Left lung (tissue), 10 donors: ENCODE data around the gene GRAP2. TPM values are rescaled to one million over a fixed set of nuclear protein-coding genes. Genes with fewer than 3 reads are reported as not detected.
"Not testable (repeated sequence)": the region's sequence is repeated elsewhere in the genome, so short reads cannot be mapped to it uniquely, and the experiment has no call there.

Experiments used
- ATAC-seq: fragments of 200-7000 bp; cut with Tn5 transposase; one replicate; pipeline ENCODE4 v1.9.1; 2020; ENCODE audit warnings: moderate library complexity
- DNase-seq, 4 donors: peaks; one replicate each; pipeline ENCODE4 v3.0.0-alpha.2; 2013 to 2020
- H3K27ac ChIP-seq, 2 donors: fragments of 200-600 bp; sonication (generic) in 1 of 2; one replicate each; pipeline versions ENCODE4 v1.5.0 to v1.8.0; 2020 to 2021
- H3K27me3 ChIP-seq, 2 donors: fragments of 200-600 bp; sonication (generic) in 1 of 2; one replicate each; pipeline versions ENCODE4 v1.5.0 to v1.8.0; 2020 to 2021
- H3K36me3 ChIP-seq, 2 donors: fragments of 200-600 bp; sonication (generic) in 1 of 2; one replicate each; pipeline versions ENCODE4 v1.5.0 to v1.8.0; 2020 to 2021
- H3K4me1 ChIP-seq, 2 donors: fragments of 200-600 bp; one replicate each; pipeline ENCODE4 v1.8.0; 2021
- H3K4me3 ChIP-seq, 2 donors: fragments of 200-600 bp; sonication (generic) in 1 of 2; one replicate each; pipeline versions ENCODE4 v1.5.0 to v1.8.0; 2020 to 2021; ENCODE audit warnings: mild to moderate bottlenecking in 1 of 2
- H3K9me3 ChIP-seq, 2 donors: fragments of 200-600 bp; sonication (generic) in 1 of 2; one replicate each; pipeline versions ENCODE4 v1.5.0 to v1.8.0; 2020 to 2021
- CTCF ChIP-seq, 2 donors: fragments of 200-600 bp; sonication (generic) in 1 of 2; IDR thresholded peaks; one replicate each; pipeline versions ENCODE4 v1.5.0 to v1.8.0; 2021; ENCODE audit warnings: antibody characterized with exemption in 2 of 2
- intact Hi-C, 2 donors: fragments of 100-400 bp; cut with DNase I; formaldehyde crosslinking; loops; one replicate each; pipeline versions ENCODE4 v1.11.2 to v1.14.2; 2022
- polyA plus RNA-seq, 6 donors: library from polyadenylated mRNA; unstranded; fragments of 120-200 nt; gene quantifications; one replicate each; pipeline ENCODE4 v1.2.1, GENCODE V29; 2013; ENCODE audit not compliant: insufficient read length in 6 of 6
- total RNA-seq, 2 donors: library from RNA; stranded (reverse); fragmentation: NEBNext Ultra II Directional; extraction: Animal tissue kit (Norgen Biotek cat#: 25700); gene quantifications; one replicate each; pipeline ENCODE4 v1.2.1, GENCODE V29; 2021
- donor health status: DM: no; HTN: yes; CAD: no.
- donor health status: DM: no; HTN: no; CAD: no.

The GRAP2 gene
- total and polyA plus RNA-seq, 8 donors, result 1.5 to 3.4 (median 2.1) TPM

- H3K27ac ChIP-seq, result no peak overlapping the region
- intact Hi-C loops, result no loop called here
- no peak for ATAC-seq
- no peaks in the 10 kb centered on the region for H3K4me1 ChIP-seq
- H3K27me3 ChIP-seq, result peaks cover 5 to 25% of the 10 kb centered on the region in 2 donors
- H3K4me3 ChIP-seq, result no peak overlapping the region
- no peak for TF ChIP-seq CTCF (IDR thresholded peaks at IDR 0.05)
- no peak for DNase-seq
- H3K36me3 ChIP-seq, result no peaks in the 10 kb centered on the region
- no peaks in the 10 kb centered on the region for H3K9me3 ChIP-seq
Measured at GRCh38 chr22:39859903-39860588, 40.8 kb upstream of the GRAP2 start.

- ATAC-seq, result no peak
- intact Hi-C loops, result no loop called here
- no peak for TF ChIP-seq CTCF (IDR thresholded peaks at IDR 0.05)
- Histone ChIP-seq H3K4me1 (no peaks in the 10 kb centered on the region), H3K36me3 (no peaks in the 10 kb centered on the region), H3K9me3 (no peaks in the 10 kb centered on the region), H3K27ac (no peak overlapping the region), H3K4me3 (no peak overlapping the region), H3K27me3 (peaks cover 0 to 13% of the 10 kb centered on the region in 2 donors)
- no peak for DNase-seq
Measured at GRCh38 chr22:39868741-39869140, 32.1 kb upstream of the GRAP2 start.

DNA sequence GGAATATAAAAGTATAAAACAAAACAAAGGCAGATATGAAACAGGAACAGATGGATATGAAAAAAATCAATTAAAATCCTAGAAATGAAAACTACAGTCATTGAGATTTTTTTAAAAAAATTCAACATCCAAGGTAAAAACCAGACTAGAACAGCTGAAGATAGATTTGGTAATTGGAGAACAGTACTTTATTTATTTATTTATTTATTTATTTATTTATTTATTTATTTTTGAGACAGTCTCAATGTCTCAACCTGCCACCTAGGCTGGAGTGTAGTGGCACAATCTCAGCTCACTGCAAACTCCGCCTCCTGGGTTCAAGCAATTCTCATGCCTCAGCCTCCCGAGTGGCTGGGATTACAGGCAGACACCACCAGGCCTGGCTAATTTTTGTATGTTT is 31.1 kb upstream of the GRAP2 start:
- DNase-seq, intact Hi-C loops, H3K4me1 ChIP-seq, H3K36me3 ChIP-seq, H3K27ac ChIP-seq, H3K9me3 ChIP-seq, ATAC-seq, H3K4me3 ChIP-seq: not testable (repeated sequence)
- peaks cover 0 to 13% of the 10 kb centered on the region in 2 donors for H3K27me3 ChIP-seq

DNA sequence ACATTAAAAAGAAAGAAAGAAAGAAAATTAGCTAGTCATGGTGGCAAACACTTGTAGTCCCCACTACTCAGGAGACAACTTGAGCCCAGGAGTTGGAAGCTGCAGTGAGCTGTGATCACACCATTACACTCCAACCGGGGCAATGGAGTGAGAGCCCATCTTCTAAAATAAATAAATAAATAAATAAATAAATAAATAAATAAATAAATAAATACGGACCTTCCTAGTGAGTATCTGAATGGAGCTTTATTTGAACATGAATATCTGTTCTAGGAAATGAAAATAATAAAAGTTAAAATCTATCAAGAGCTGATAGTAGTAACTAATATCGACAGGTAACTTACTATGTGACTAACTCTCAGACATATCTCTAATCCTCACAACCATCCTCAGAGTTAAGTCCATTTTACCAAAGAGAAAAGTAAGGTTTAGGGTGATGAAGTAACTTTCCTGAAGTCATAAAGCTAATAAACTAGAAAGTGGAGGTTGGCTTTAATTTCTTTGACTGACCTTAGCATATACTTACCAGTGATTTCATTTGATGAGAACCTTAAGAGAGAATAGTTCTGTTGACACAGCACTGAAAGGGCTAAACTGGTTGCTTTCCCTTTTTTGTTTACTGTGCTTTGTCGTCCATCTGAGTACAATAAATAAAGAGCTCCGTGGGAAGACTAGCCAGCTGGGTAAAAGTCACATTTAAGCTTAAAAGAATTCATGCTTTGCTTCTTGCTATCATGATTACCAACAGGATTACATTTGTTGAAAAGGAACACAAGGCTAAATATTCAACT is 29.7 kb upstream of the GRAP2 start:
- intact Hi-C loops, result no loop called here
- no peaks in the 10 kb centered on the region for H3K9me3 ChIP-seq
- DNase-seq, result no peak

GRCh38 chr22:39872548-39872947 is 28.3 kb upstream of the GRAP2 start:
- Histone ChIP-seq H3K4me1 (no peaks in the 10 kb centered on the region), H3K27ac (no peak overlapping the region), H3K27me3 (peaks cover 0 to 12% of the 10 kb centered on the region in 2 donors), H3K9me3 (no peaks in the 10 kb centered on the region), H3K4me3 (no peak overlapping the region), H3K36me3 (no peaks in the 10 kb centered on the region)
- intact Hi-C loops, result no loop called here
- DNase-seq, result no peak
- TF ChIP-seq CTCF (IDR thresholded peaks at IDR 0.05), result no peak
- no peak for ATAC-seq

More for the DNA sequence above, 29.7 kb upstream of the GRAP2 start:
- Histone ChIP-seq H3K27me3 (peaks cover 0 to 13% of the 10 kb centered on the region in 2 donors), H3K4me3 (no peak overlapping the region), H3K27ac (no peak overlapping the region), H3K4me1 (no peaks in the 10 kb centered on the region), H3K36me3 (no peaks in the 10 kb centered on the region)
- no peak for ATAC-seq
- TF ChIP-seq CTCF (IDR thresholded peaks at IDR 0.05), result no peak
